Vein endothelial cell (primary cell): ENCODE results near the gene WDR26. TPM values are rescaled to one million over a fixed set of nuclear protein-coding genes. Genes with fewer than 3 reads are reported as not detected.

Source experiments
- small RNA-seq: library from RNA; depleted of rRNA; stranded (forward); fragments of <200 nt; gene quantifications from one replicate; pipeline ENCODE3, GENCODE V24; 2012
- total RNA-seq: library from RNA; depleted of rRNA; stranded (reverse); fragments of >200 nt; gene quantifications from 2 replicates; pipeline ENCODE4 v1.2.3, GENCODE V29; 2012

The WDR26 gene
- 73.2 and 80.1 TPM in 2 replicates for total RNA-seq

GRCh38 chr1:224434691-224435317 lies at the start of gene WDR26:
WDR26 (minus strand) TSS chr1:224434797.

GRCh38 chr1:224356685-224357625 lies 77.6 kb downstream of the WDR26 start, which contains the start of gene CNIH4:
CNIH4 (plus strand) TSS chr1:224356879; CDS start chr1:224356925, 46 bp downstream.

Small RNA genes within 50 kb of the gene (small RNA-seq; reads per million reads assigned to genes)
- 21.5 reads per million, percentile 97 among the genes with 10 or more reads in this experiment for gene MIR4742

Other genes with a start within 250 kb of the WDR26 start
- gene NVL, start 104.6 kb downstream of the WDR26 start, total RNA-seq: 18.9 and 26.8 TPM in 2 replicates
- gene CNIH4, start 77.9 kb downstream of the WDR26 start, total RNA-seq: 66.6 and 78.0 TPM in 2 replicates
- gene CNIH3, start 181.5 kb upstream of the WDR26 start, total RNA-seq: 0.76 and 0.98 TPM in 2 replicates